ENCODE results near the gene PFKFB2.
"Not testable (repeated sequence)": the region's sequence is repeated elsewhere in the genome, so short reads cannot be mapped to it uniquely, and the experiment has no call there.

Gene PFKFB2

DNA sequence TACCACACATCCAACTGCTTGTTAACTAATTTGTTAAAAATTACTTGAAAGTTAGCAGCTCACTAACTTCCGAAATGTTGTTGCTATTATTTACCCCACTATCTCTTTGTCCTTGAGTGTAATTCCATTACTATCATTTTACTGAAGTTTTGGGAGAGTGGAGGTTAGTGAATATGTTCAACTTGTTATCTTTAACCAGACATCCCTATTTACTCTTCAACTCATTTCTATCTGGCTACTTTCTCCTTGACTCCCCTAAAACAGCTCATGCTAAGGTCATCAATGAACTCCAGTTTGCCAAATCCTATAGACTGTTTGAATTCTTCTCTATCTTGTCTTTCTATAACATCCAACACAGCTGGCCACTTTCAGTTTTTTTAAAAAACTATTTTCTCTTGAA is 16.2 kb upstream of the PFKFB2 start:
- no peak for DNase-seq (ENCODE audit: low read depth)
- H3K4me3 ChIP-seq (ENCODE audit: control insufficient read depth, low read depth, low read length), result no peak overlapping the region
- TF ChIP-seq, protein P1, sequence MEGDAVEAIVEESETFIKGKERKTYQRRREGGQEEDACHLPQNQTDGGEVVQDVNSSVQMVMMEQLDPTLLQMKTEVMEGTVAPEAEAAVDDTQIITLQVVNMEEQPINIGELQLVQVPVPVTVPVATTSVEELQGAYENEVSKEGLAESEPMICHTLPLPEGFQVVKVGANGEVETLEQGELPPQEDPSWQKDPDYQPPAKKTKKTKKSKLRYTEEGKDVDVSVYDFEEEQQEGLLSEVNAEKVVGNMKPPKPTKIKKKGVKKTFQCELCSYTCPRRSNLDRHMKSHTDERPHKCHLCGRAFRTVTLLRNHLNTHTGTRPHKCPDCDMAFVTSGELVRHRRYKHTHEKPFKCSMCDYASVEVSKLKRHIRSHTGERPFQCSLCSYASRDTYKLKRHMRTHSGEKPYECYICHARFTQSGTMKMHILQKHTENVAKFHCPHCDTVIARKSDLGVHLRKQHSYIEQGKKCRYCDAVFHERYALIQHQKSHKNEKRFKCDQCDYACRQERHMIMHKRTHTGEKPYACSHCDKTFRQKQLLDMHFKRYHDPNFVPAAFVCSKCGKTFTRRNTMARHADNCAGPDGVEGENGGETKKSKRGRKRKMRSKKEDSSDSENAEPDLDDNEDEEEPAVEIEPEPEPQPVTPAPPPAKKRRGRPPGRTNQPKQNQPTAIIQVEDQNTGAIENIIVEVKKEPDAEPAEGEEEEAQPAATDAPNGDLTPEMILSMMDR (conservative IDR thresholded peaks at IDR 0.05; ENCODE audit: control insufficient read depth, insufficient read depth, low read depth, low read length), result no peak

DNA sequence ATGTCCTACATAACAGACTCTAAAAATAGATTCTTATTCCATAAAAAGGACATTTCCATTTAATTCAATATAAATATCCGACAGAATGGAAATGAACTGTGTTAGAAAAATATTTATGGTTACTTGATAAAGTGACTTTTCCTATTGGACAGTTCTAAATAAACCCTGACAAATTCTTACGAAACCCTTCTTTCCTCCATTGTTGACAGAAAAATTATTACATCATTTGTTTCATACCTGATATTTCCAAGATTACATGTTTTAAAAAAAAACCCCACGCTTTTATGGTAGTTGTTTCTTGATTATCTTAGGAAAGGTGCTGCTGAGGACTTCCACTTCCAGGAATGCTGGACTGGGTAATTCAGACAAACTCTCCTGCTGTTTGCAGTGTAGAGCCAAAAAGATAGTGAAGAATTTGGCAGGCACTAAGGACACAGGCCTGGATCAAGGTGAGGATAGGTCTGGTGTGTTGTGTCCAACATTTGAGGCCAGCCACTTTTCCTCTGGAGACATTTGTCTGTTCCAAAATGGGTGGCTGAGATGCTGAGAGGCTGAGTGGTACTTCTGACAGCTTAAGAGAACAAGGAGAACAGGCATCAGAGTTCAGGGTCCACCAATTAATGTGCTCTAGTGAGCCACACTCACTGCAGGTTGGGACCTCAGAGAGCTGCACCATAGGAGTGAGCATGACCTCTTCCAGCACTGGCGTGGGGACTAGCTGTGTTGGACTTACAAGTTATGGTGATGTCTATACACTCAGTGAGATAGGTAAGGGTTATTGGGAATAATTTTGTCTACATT is 13.5 kb upstream of the PFKFB2 start:
- TF ChIP-seq, protein P1 (conservative IDR thresholded peaks at IDR 0.05; ENCODE audit: control insufficient read depth, insufficient read depth, low read depth, low read length), result no peak
- DNase-seq (ENCODE audit: low read depth), result no peak
- no peak overlapping the region for H3K4me3 ChIP-seq (ENCODE audit: control insufficient read depth, low read depth, low read length)

DNA sequence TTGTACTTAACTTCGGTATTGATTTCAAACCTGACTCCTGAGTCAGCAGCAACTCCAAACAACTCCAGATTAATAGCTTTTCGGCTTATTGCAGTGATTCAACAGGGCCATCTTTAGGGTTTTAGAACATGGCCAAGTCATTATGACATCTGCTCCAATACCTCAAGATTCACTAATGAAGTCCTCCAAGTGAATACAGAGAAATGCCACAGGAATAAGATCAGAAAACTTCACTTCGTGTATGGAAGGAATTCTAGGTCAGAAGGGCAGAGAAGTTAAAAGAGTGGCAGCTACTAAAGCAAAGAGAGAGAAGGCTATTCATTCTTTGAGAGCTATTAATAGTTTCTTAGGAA is 12.9 kb upstream of the PFKFB2 start:
- no peak for DNase-seq (ENCODE audit: low read depth)
- TF ChIP-seq, protein P1 (conservative IDR thresholded peaks at IDR 0.05; ENCODE audit: control insufficient read depth, insufficient read depth, low read depth, low read length), result no peak
- no peak overlapping the region for H3K4me3 ChIP-seq (ENCODE audit: control insufficient read depth, low read depth, low read length)

DNA sequence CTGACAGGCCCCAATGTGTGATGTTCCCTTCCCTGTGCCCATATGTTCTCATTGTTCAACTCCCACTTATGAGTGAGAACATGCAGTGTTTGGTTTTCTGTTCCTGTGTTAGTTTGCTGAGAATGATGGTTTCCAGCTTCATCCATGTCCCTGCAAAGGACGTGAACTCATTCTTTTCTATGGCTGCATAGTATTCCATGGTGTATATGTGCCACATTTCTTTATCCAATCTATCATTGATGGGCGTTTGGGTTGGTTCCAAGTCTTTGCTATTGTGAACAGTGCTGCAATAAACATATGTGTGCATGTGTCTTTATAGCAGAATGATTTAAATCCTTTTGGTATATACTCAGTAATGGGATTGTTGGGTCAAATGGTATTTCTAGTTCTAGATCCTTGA is 11.7 kb upstream of the PFKFB2 start:
- not testable (repeated sequence) for H3K4me3 ChIP-seq (ENCODE audit: control insufficient read depth, low read depth, low read length)

DNA sequence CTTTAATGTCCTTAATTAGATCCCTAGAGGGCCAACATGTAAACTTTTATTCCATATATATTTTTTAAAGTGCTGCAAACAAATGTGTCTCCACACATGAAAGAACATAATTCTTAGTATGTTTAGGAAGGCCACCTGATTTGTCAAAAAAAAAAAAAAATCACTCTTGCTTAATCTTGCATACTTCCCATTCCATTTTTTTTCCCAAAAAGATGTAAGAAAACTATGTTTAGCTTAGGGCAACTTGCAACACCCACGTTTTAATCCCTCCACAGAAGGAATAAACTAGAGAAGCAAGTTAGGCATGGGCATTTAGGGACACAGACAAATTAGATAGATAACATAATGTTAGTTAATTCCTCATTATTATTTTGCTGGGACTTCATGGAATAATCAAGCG is 7.6 kb upstream of the PFKFB2 start:
- H3K4me3 ChIP-seq (ENCODE audit: control insufficient read depth, low read depth, low read length), result no peak overlapping the region
- TF ChIP-seq, protein P1 (conservative IDR thresholded peaks at IDR 0.05; ENCODE audit: control insufficient read depth, insufficient read depth, low read depth, low read length), result no peak
- no peak for DNase-seq (ENCODE audit: low read depth)

More for the DNA sequence above, 11.7 kb upstream of the PFKFB2 start:
- not testable (repeated sequence) for DNase-seq (ENCODE audit: low read depth)

DNA sequence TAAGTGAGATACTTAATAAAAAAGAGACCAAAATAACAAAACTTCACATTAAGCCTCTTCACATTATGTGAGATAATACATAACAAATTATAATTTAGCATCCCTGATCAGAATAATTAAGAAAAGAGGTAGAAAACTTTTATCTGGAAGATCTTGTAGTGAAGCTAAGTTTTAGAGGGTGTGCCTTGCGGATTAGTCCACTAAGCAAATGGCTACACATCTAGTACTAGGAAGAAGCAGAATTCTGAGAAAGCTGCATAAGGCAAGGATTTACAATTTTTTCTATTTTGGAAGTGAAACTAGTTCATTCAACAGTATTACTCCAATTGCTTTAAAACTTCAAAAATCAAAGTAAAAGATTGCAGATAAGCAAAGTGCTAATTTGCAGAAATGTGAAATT is 5.6 kb upstream of the PFKFB2 start:
- TF ChIP-seq, protein P1 (conservative IDR thresholded peaks at IDR 0.05; ENCODE audit: control insufficient read depth, insufficient read depth, low read depth, low read length), result no peak
- no peak overlapping the region for H3K4me3 ChIP-seq (ENCODE audit: control insufficient read depth, low read depth, low read length)

DNA sequence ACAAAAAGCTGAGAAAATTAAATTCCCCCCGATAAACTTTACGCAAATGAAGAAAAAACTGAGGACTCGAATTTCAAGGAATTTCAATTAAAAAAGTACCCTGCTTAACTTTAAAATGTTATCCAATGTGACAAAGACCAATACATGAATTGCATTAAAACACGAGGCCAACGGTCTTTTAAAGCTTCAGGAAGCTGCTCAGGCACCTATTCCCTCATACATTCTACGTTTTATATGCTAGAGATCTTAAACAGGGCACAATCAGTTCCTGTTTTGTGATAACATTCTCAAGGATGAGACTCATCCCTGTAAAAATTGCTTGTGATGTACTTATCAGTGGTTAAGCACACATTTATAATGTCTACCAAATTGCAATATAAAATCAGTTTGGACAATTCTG is 5.0 kb upstream of the PFKFB2 start:
- no peak overlapping the region for H3K4me3 ChIP-seq (ENCODE audit: control insufficient read depth, low read depth, low read length)
- DNase-seq (ENCODE audit: low read depth), result no peak
- TF ChIP-seq, protein P1 (conservative IDR thresholded peaks at IDR 0.05; ENCODE audit: control insufficient read depth, insufficient read depth, low read depth, low read length), result no peak

More for the DNA sequence above, 5.6 kb upstream of the PFKFB2 start:
- DNase-seq (ENCODE audit: low read depth), result no peak

Data from fibroblast of mammary gland (primary cell).